ENCODE measurements around the gene CMTM8. TPM values are rescaled to one million over a fixed set of nuclear protein-coding genes. Genes with fewer than 3 reads are reported as not detected.

Gene CMTM8
- total and polyA plus RNA-seq, 7 experiments from 2014 or later: 7.4 to 13.6 (median 8.6) TPM

DNA sequence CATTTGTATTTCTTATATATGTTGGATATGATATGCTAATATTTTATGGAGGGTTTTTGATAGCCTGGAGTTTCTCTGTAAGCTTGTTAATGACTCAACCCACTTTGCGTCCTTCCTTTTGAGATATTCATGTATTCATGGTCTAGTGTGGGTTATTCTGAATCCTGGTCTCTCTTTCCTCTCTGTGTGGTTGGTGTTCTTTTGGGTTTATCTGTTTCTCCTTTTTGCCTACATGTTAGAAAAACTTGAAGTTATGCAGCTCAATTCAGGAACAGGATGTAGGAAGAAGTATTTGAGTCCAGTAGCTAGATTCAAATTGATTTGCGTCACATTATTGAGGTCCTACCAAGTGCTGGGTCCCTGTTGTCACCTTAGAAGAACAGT, 181.3 kb downstream of the CMTM8 start:
- CTCF ChIA-PET: interaction anchor here (1.0 to 2.1 kb wide), 5 partner anchors 8 to 48 kb away, joined by 3 to 8 read pairs (median 4); no protein-coding TSS in a partner anchor
- Mint-ChIP-seq H3K4me1 (peaks cover 69 to 99% (median 97%) of the 10 kb centered on the region in 7 donors), H3K36me3 (peaks cover 0 to 37% (median 3%) of the 10 kb centered on the region in 5 donors), H3K27ac (peak overlapping the region; percentile 76 to 99 (median 92)), H3K9me3 (peaks cover 0 to 2% (median 0%) of the 10 kb centered on the region in 11 donors), H3K4me3 (peak overlapping the region; percentile 58 to 84 (median 75)), H3K27me3 (no peaks in the 10 kb centered on the region)
- DNase-seq: no peak
- intact Hi-C loops (cut with micrococcal nuclease): loop anchor here (1.0 kb wide), 1 partner anchor 9 kb away; no protein-coding TSS in a partner anchor
- peaks cover 32 to 91% of the 10 kb centered on the region in 2 donors for H3K4me1 ChIP-seq (ENCODE audit: control insufficient read depth in 2 of 2, insufficient read depth in 2 of 2, low read length in 2 of 2)
- no peaks in the 10 kb centered on the region for H3K36me3 ChIP-seq (ENCODE audit: control insufficient read depth in 2 of 3, insufficient read depth in 3 of 3, low read length in 3 of 3)
- peak overlapping the region; percentile 68 for H3K27ac ChIP-seq (ENCODE audit: low read depth, low read length)
- POLR2A ChIA-PET: interaction anchor here (1.2 to 22.8 kb wide), 9 partner anchors 8 to 48 kb away, joined by 3 to 304 read pairs (median 8); partner anchors contain the start of gene CMTM7
- H3K9me3 ChIP-seq (ENCODE audit: control insufficient read depth in 2 of 3, low read length in 3 of 3): no peaks in the 10 kb centered on the region
- H3K27me3 ChIP-seq (ENCODE audit: control insufficient read depth in 2 of 2, insufficient read depth in 2 of 2, low read length in 2 of 2): no peaks in the 10 kb centered on the region
- H3K4me3 ChIP-seq (ENCODE audit: low read length): no peak overlapping the region
- peak; percentile 1 for ATAC-seq

Other genes with a start within 250 kb of the CMTM8 start
- 10 to 100 TPM; 14.1 to 23.8 (median 21.4) TPM for gene GPD1L, start 132.1 kb upstream of the CMTM8 start, total RNA-seq
- 10 to 100 TPM; 10.6 to 14.6 TPM for gene GPD1L, start 132.1 kb upstream of the CMTM8 start, polyA plus RNA-seq
- 10 to 100 TPM; 38.6 to 60.1 (median 49.5) TPM for gene CMTM7, start 153.2 kb downstream of the CMTM8 start, total RNA-seq
- 100 to 1,000 TPM in 1 of 2 donors, 10 to 100 TPM in 1; 87.7 to 157 TPM for gene CMTM7, start 153.2 kb downstream of the CMTM8 start, polyA plus RNA-seq

All from naive thymus-derived CD4-positive, alpha-beta T cell (primary cell).